ENCODE results near the gene ZCCHC9. TPM values are rescaled to one million over a fixed set of nuclear protein-coding genes. Genes with fewer than 3 reads are reported as not detected.
"Not testable (repeated sequence)": the region's sequence is repeated elsewhere in the genome, so short reads cannot be mapped to it uniquely, and the experiment has no call there.

Gene ZCCHC9
- total RNA-seq, 1 experiment from 2014 or later: 28.5 TPM

GRCh38 chr5:81300921-81301270 is 491 bp upstream of the ZCCHC9 start:
- DNase-seq (ENCODE audit: low read depth): no peak
- in situ Hi-C loops (cut with HindIII; ENCODE audit: low pct_unique_long_range_greater_than_20kb, low sequenced_read_pairs): no loop called here

- in situ Hi-C loops (cut with HindIII; ENCODE audit: low pct_unique_long_range_greater_than_20kb, low sequenced_read_pairs): no loop called here
- no peak for DNase-seq (ENCODE audit: low read depth)
Observed at GRCh38 chr5:81302596-81302995, 1.2 kb downstream of the ZCCHC9 start.

- no peak for DNase-seq (ENCODE audit: low read depth)
- in situ Hi-C loops (cut with HindIII; ENCODE audit: low pct_unique_long_range_greater_than_20kb, low sequenced_read_pairs): no loop called here
Observed at GRCh38 chr5:81303563-81303962, 2.2 kb downstream of the ZCCHC9 start.

GRCh38 chr5:81305785-81306184 is 4.4 kb downstream of the ZCCHC9 start:
- DNase-seq (ENCODE audit: low read depth): no peak
- in situ Hi-C loops (cut with HindIII; ENCODE audit: low pct_unique_long_range_greater_than_20kb, low sequenced_read_pairs): no loop called here

GRCh38 chr5:81308836-81309235 is 7.4 kb downstream of the ZCCHC9 start:
- DNase-seq (ENCODE audit: low read depth): no peak
- in situ Hi-C loops (cut with HindIII; ENCODE audit: low pct_unique_long_range_greater_than_20kb, low sequenced_read_pairs): no loop called here

GRCh38 chr5:81310402-81311063 is 9.1 kb downstream of the ZCCHC9 start:
- DNase-seq (ENCODE audit: low read depth): no peak
- in situ Hi-C loops (cut with HindIII; ENCODE audit: low pct_unique_long_range_greater_than_20kb, low sequenced_read_pairs): no loop called here

GRCh38 chr5:81313278-81313677 is 11.9 kb downstream of the ZCCHC9 start:
- no peak for DNase-seq (ENCODE audit: low read depth)
- in situ Hi-C loops (cut with HindIII; ENCODE audit: low pct_unique_long_range_greater_than_20kb, low sequenced_read_pairs): no loop called here

GRCh38 chr5:81313686-81314085 is 12.3 kb downstream of the ZCCHC9 start:
- in situ Hi-C loops (cut with HindIII; ENCODE audit: low pct_unique_long_range_greater_than_20kb, low sequenced_read_pairs): no loop called here
- DNase-seq (ENCODE audit: low read depth): no peak

GRCh38 chr5:81314581-81314980 is 13.2 kb downstream of the ZCCHC9 start:
- in situ Hi-C loops (cut with HindIII; ENCODE audit: low pct_unique_long_range_greater_than_20kb, low sequenced_read_pairs): no loop called here
- DNase-seq (ENCODE audit: low read depth): no peak

GRCh38 chr5:81315336-81315735 is 13.9 kb downstream of the ZCCHC9 start:
- in situ Hi-C loops (cut with HindIII; ENCODE audit: low pct_unique_long_range_greater_than_20kb, low sequenced_read_pairs): no loop called here
- DNase-seq (ENCODE audit: low read depth): no peak

- in situ Hi-C loops (cut with HindIII; ENCODE audit: low pct_unique_long_range_greater_than_20kb, low sequenced_read_pairs): no loop called here
Observed at GRCh38 chr5:81315830-81316229, 14.4 kb downstream of the ZCCHC9 start.

GRCh38 chr5:81316571-81316970 is 15.2 kb downstream of the ZCCHC9 start:
- in situ Hi-C loops (cut with HindIII; ENCODE audit: low pct_unique_long_range_greater_than_20kb, low sequenced_read_pairs): no loop called here
- DNase-seq (ENCODE audit: low read depth): no peak

More at GRCh38 chr5:81315830-81316229, 14.4 kb downstream of the ZCCHC9 start:
- no peak for DNase-seq (ENCODE audit: low read depth)

- in situ Hi-C loops (cut with HindIII; ENCODE audit: low pct_unique_long_range_greater_than_20kb, low sequenced_read_pairs): no loop called here
- no peak for DNase-seq (ENCODE audit: low read depth)
Observed at GRCh38 chr5:81317536-81317935, 16.1 kb downstream of the ZCCHC9 start.

GRCh38 chr5:81326554-81326953 is 25.2 kb downstream of the ZCCHC9 start:
- in situ Hi-C loops (cut with HindIII; ENCODE audit: low pct_unique_long_range_greater_than_20kb, low sequenced_read_pairs): no loop called here
- no peak for DNase-seq (ENCODE audit: low read depth)

- DNase-seq (ENCODE audit: low read depth): no peak
- in situ Hi-C loops (cut with HindIII; ENCODE audit: low pct_unique_long_range_greater_than_20kb, low sequenced_read_pairs): no loop called here
Observed at GRCh38 chr5:81334304-81335061, 33.1 kb downstream of the ZCCHC9 start.

GRCh38 chr5:81335946-81336345 is 34.6 kb downstream of the ZCCHC9 start:
- in situ Hi-C loops (cut with HindIII; ENCODE audit: low pct_unique_long_range_greater_than_20kb, low sequenced_read_pairs): no loop called here
- no peak for DNase-seq (ENCODE audit: low read depth)

- in situ Hi-C loops (cut with HindIII; ENCODE audit: low pct_unique_long_range_greater_than_20kb, low sequenced_read_pairs): no loop called here
- DNase-seq (ENCODE audit: low read depth): no peak
Observed at GRCh38 chr5:81336556-81336955, 35.2 kb downstream of the ZCCHC9 start.

- no peak for DNase-seq (ENCODE audit: low read depth)
- in situ Hi-C loops (cut with HindIII; ENCODE audit: low pct_unique_long_range_greater_than_20kb, low sequenced_read_pairs): no loop called here
Observed at GRCh38 chr5:81337803-81338202, 36.4 kb downstream of the ZCCHC9 start.

GRCh38 chr5:81338213-81338612 is 36.8 kb downstream of the ZCCHC9 start:
- in situ Hi-C loops (cut with HindIII; ENCODE audit: low pct_unique_long_range_greater_than_20kb, low sequenced_read_pairs); DNase-seq (ENCODE audit: low read depth): not testable (repeated sequence)

- DNase-seq (ENCODE audit: low read depth): no peak
- in situ Hi-C loops (cut with HindIII; ENCODE audit: low pct_unique_long_range_greater_than_20kb, low sequenced_read_pairs): no loop called here
Observed at GRCh38 chr5:81344736-81345135, 43.3 kb downstream of the ZCCHC9 start.

Data from Caki2 (cell line).